Upper lobe of left lung (tissue), 6 donors: ENCODE measurements around the gene ASCC2. TPM values are rescaled to one million over a fixed set of nuclear protein-coding genes. Genes with fewer than 3 reads are reported as not detected.

Source experiments
- ATAC-seq, 2 donors: fragments of 200-7000 bp; cut with Tn5 transposase; one replicate each; pipeline ENCODE4 v1.9.1; 2022; ENCODE audit warnings: mild to moderate bottlenecking in 2 of 2, moderate library complexity in 2 of 2; ENCODE audit not compliant: low FRiP score in 2 of 2
- DNase-seq, 2 donors: peaks; one replicate each; pipeline ENCODE4 v3.0.0-alpha.2; 2019 to 2020
- H3K27ac ChIP-seq, 4 donors: fragments of 200-600 bp; sonication (generic); one replicate each; pipeline ENCODE4 v1.5.1; 2016 to 2019
- H3K27me3 ChIP-seq, 4 donors: fragments of 200-600 bp; sonication (generic); one replicate each; pipeline ENCODE4 v1.5.1; 2017 to 2019
- H3K36me3 ChIP-seq, 4 donors: fragments of 200-600 bp; sonication (generic); one replicate each; pipeline ENCODE4 v1.5.1; 2016 to 2019
- H3K4me1 ChIP-seq, 4 donors: fragments of 200-600 bp; sonication (generic); one replicate each; pipeline ENCODE4 v1.5.1; 2018 to 2019
- H3K4me3 ChIP-seq, 4 donors: fragments of 200-600 bp; sonication (generic); one replicate each; pipeline ENCODE4 v1.5.1; 2017 to 2019; ENCODE audit warnings: mild to moderate bottlenecking in 2 of 4, moderate library complexity in 1 of 4
- H3K9me3 ChIP-seq, 4 donors: fragments of 200-600 bp; sonication (generic); one replicate each; pipeline ENCODE4 v1.5.1; 2018 to 2019
- CTCF ChIP-seq, 6 experiments: fragments of 450-650 bp in 4 of 6; fragments of 200-600 bp in 2 of 6; sonication (generic) in 2 of 6; IDR thresholded peaks; one replicate each; pipeline ENCODE4 v1.5.1; 2016 to 2019; ENCODE audit warnings: antibody characterized with exemption in 6 of 6
- EP300 ChIP-seq, 4 donors: sonication (generic); formaldehyde crosslinking; IDR thresholded peaks; one replicate each; pipeline ENCODE4 v1.5.1; 2017; ENCODE audit warnings: antibody characterized with exemption in 4 of 4, control low read depth in 2 of 4
- POLR2A ChIP-seq, 4 donors: fragments of 450-650 bp; IDR thresholded peaks; one replicate each; pipeline ENCODE4 v1.5.1; 2016 to 2017; ENCODE audit warnings: antibody characterized with exemption in 4 of 4, mild to moderate bottlenecking in 2 of 4
- POLR2AphosphoS5 ChIP-seq, 2 donors: sonication (generic); formaldehyde crosslinking; IDR thresholded peaks; one replicate each; pipeline ENCODE4 v1.5.1; 2017; ENCODE audit warnings: antibody characterized with exemption in 2 of 2
- WGBS, 2 donors: methylation state at CpG; one replicate each; pipeline ENCODE4 v1.1.5; 2017 to 2018; 5-methylcytosine and 5-hydroxymethylcytosine counted together
- total RNA-seq, 6 donors: library from RNA; depleted of rRNA in 4 of 6; stranded (reverse); fragments of >200 nt in 4 of 6; gene quantifications; one replicate each; pipeline versions ENCODE4 v1.1.0 to v1.2.1, GENCODE V29; 2016 to 2021
- donor health status: DM: no; HTN: no; CAD: no; lungs with moderate emphysema.
- donor health status: DM: no; HTN: yes; CAD: no; lungs with severe emphysema.

The ASCC2 gene
- total RNA-seq, 6 donors from 2014 or later, result 42.3 to 129 (median 64.3) TPM

- Histone ChIP-seq H3K4me3 (no peak overlapping the region), H3K4me1 (peaks cover 8 to 27% (median 18%) of the 10 kb centered on the region in 4 donors), H3K9me3 (no peaks in the 10 kb centered on the region), H3K27ac (no peak overlapping the region), H3K27me3 (no peaks in the 10 kb centered on the region), H3K36me3 (peaks cover 8 to 52% (median 33%) of the 10 kb centered on the region in 4 donors)
- TF ChIP-seq POLR2AphosphoS5 (IDR thresholded peaks at IDR 0.05) (no peak), EP300 (IDR thresholded peaks at IDR 0.05) (no peak), CTCF (IDR thresholded peaks at IDR 0.05) (no peak), POLR2A (IDR thresholded peaks at IDR 0.05) (no peak)
- 85 to 91% methylated on average over 1 of the region's 1 CpG for WGBS, 2 donors
- no peak for DNase-seq
- ATAC-seq, result no peak
These were observed 4.0 kb downstream of the ASCC2 start for GRCh38 chr22:29834046-29834445.

- peaks cover 8 to 22% (median 13%) of the 10 kb centered on the region in 4 donors for H3K4me1 ChIP-seq
- no peaks in the 10 kb centered on the region for H3K27me3 ChIP-seq
- ATAC-seq (no peak), DNase-seq (no peak)
- H3K4me3 ChIP-seq, result no peak overlapping the region
- peaks cover 8 to 58% (median 37%) of the 10 kb centered on the region in 4 donors for H3K36me3 ChIP-seq
- H3K9me3 ChIP-seq, result no peaks in the 10 kb centered on the region
- no peak for TF ChIP-seq POLR2A (IDR thresholded peaks at IDR 0.05)
- TF ChIP-seq EP300 (IDR thresholded peaks at IDR 0.05), result no peak
- TF ChIP-seq POLR2AphosphoS5 (IDR thresholded peaks at IDR 0.05), result no peak
- TF ChIP-seq CTCF (IDR thresholded peaks at IDR 0.05), result no peak
- no peak overlapping the region for H3K27ac ChIP-seq
- 87 to 96% methylated on average over 6 to 7 of the region's 7 CpGs for WGBS, 2 donors
These were observed 4.6 kb downstream of the ASCC2 start for GRCh38 chr22:29833392-29833965.

- H3K27me3 ChIP-seq, result no peaks in the 10 kb centered on the region
- peaks cover 3 to 13% (median 6%) of the 10 kb centered on the region in 4 donors for H3K4me1 ChIP-seq
- peaks cover 8 to 64% (median 38%) of the 10 kb centered on the region in 4 donors for H3K36me3 ChIP-seq
- 96 to 97% methylated on average over 8 to 9 of the region's 9 CpGs for WGBS, 2 donors
- H3K27ac ChIP-seq, result no peak overlapping the region
- DNase-seq (no peak), ATAC-seq (no peak)
- no peaks in the 10 kb centered on the region for H3K9me3 ChIP-seq
- TF ChIP-seq CTCF (IDR thresholded peaks at IDR 0.05), result no peak
- TF ChIP-seq POLR2A (IDR thresholded peaks at IDR 0.05), result no peak
- no peak for TF ChIP-seq EP300 (IDR thresholded peaks at IDR 0.05)
- TF ChIP-seq POLR2AphosphoS5 (IDR thresholded peaks at IDR 0.05), result no peak
- no peak overlapping the region for H3K4me3 ChIP-seq
These were observed 6.1 kb downstream of the ASCC2 start for GRCh38 chr22:29831958-29832357.

- Histone ChIP-seq H3K27me3 (no peaks in the 10 kb centered on the region), H3K4me3 (no peak overlapping the region), H3K4me1 (peaks cover 0 to 7% (median under 1%) of the 10 kb centered on the region in 4 donors), H3K9me3 (no peaks in the 10 kb centered on the region), H3K36me3 (peaks cover 8 to 64% (median 38%) of the 10 kb centered on the region in 4 donors), H3K27ac (no peak overlapping the region)
- 80 to 84% methylated on average over 8 of the region's 8 CpGs for WGBS, 2 donors
- DNase-seq (no peak), ATAC-seq (no peak)
- TF ChIP-seq EP300 (IDR thresholded peaks at IDR 0.05) (no peak), POLR2AphosphoS5 (IDR thresholded peaks at IDR 0.05) (no peak), CTCF (IDR thresholded peaks at IDR 0.05) (no peak), POLR2A (IDR thresholded peaks at IDR 0.05) (no peak)
These were observed 6.7 kb downstream of the ASCC2 start for GRCh38 chr22:29831186-29831921.
